ENCODE measurements around the gene NIPAL4.

GRCh38 chr5:157478726-157479125 lies 18.7 kb downstream of the NIPAL4 start:
- TF ChIP-seq, protein P1, sequence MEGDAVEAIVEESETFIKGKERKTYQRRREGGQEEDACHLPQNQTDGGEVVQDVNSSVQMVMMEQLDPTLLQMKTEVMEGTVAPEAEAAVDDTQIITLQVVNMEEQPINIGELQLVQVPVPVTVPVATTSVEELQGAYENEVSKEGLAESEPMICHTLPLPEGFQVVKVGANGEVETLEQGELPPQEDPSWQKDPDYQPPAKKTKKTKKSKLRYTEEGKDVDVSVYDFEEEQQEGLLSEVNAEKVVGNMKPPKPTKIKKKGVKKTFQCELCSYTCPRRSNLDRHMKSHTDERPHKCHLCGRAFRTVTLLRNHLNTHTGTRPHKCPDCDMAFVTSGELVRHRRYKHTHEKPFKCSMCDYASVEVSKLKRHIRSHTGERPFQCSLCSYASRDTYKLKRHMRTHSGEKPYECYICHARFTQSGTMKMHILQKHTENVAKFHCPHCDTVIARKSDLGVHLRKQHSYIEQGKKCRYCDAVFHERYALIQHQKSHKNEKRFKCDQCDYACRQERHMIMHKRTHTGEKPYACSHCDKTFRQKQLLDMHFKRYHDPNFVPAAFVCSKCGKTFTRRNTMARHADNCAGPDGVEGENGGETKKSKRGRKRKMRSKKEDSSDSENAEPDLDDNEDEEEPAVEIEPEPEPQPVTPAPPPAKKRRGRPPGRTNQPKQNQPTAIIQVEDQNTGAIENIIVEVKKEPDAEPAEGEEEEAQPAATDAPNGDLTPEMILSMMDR (conservative IDR thresholded peaks at IDR 0.05; ENCODE audit: low read depth, low read length): no peak
- TF ChIP-seq EZH2 (IDR thresholded peaks at IDR 0.05; ENCODE audit: borderline replicate concordance, low read depth, low read length, poor library complexity, severe bottlenecking): no peak

Data from A673 (cell line).